ENCODE results near the gene AKAP6.

- TF ChIP-seq, protein P1, sequence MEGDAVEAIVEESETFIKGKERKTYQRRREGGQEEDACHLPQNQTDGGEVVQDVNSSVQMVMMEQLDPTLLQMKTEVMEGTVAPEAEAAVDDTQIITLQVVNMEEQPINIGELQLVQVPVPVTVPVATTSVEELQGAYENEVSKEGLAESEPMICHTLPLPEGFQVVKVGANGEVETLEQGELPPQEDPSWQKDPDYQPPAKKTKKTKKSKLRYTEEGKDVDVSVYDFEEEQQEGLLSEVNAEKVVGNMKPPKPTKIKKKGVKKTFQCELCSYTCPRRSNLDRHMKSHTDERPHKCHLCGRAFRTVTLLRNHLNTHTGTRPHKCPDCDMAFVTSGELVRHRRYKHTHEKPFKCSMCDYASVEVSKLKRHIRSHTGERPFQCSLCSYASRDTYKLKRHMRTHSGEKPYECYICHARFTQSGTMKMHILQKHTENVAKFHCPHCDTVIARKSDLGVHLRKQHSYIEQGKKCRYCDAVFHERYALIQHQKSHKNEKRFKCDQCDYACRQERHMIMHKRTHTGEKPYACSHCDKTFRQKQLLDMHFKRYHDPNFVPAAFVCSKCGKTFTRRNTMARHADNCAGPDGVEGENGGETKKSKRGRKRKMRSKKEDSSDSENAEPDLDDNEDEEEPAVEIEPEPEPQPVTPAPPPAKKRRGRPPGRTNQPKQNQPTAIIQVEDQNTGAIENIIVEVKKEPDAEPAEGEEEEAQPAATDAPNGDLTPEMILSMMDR (IDR thresholded peaks at IDR 0.05), result no peak
- TF ChIP-seq POLR2A (IDR thresholded peaks at IDR 0.05) (no peak), POLR2AphosphoS5 (IDR thresholded peaks at IDR 0.05) (no peak)
Measured at GRCh38 chr14:32816588-32816987, 487.5 kb downstream of the AKAP6 start.
